DMS53 treated with DMSO at 0.1 percent for 48 hours (cell line): Measurements from ENCODE around the gene C20orf173.
A peak's percentile ranks its signal among the peaks of the same experiment; 100 is the strongest.
"Not testable (repeated sequence)": the region's sequence is repeated elsewhere in the genome, so short reads cannot be mapped to it uniquely, and the experiment has no call there.

Experiments
- DNase-seq: peaks from one replicate; lab custom pipeline; 2025; ENCODE audit not compliant: unreplicated experiment; lab: John Stamatoyannopoulos, UW

Gene C20orf173, protein sequence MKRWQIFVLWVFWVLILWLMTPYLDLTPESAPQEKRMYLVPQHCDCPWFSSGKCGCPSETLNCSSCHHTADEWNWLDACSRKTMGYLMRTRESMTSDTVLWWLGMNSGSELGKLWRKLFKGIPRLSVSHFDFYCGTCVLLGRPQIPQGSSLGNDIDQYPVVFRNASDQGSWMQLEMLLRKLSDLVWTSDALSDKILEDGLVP

GRCh38 chr20:35529552-35529951, at the start of gene C20orf173:
Gene C20orf173, minus strand, starts transcription at chr20:35529652. Its CDS starts 279 bp downstream, at chr20:35529373.
- DNase-seq = no peak

GRCh38 chr20:35579196-35579595, 49.7 kb upstream of the C20orf173 start:
- no peak for DNase-seq

- no peak for DNase-seq
Observed at GRCh38 chr20:35578469-35578868, 49.0 kb upstream of the C20orf173 start.

GRCh38 chr20:35576816-35577215, 47.4 kb upstream of the C20orf173 start:
- no peak for DNase-seq

- peak; percentile 40 for DNase-seq
Observed at GRCh38 chr20:35575958-35576357, 46.5 kb upstream of the C20orf173 start.

DNA sequence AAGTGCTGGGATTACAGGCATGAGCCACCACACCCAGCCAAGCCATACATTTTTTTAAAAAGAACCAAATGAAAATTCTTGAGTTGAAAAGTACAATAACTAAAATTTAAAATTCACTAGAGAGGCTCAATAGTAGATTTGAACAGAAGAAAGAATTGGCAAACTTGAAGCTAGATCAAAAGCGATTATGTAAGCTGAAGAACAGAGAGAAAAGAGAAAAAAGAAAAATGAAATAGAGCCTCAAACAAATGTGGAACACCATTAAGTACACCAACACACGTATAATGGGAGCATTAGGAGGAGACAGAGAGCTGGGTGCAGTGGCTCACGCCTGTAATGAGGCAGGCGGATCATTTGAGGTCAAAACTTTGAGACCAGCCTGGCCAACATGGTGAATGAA, 43.4 kb upstream of the C20orf173 start:
- DNase-seq = no peak

GRCh38 chr20:35571555-35571954, 42.1 kb upstream of the C20orf173 start:
- no peak for DNase-seq

DNA sequence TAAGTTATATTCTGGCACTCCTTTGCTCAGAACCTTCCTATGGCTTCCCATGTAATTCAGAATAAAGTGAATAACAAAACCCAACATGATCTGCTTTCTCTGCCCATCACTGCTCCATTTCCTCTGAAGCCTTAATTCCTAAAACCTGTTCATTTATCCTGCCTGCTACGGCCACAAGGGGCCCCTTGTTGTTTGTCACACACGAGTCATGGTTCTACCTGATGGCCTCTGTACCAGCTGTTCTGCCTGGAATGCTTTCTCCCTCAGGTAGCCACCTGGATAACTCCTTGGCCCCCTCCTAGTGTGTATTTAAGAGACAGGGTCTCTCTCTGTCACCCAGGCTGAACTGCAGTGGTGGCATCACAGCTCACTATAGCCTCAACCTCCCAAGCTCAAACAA, 39.2 kb upstream of the C20orf173 start:
- DNase-seq = peak; percentile 7

- no peak for DNase-seq
Observed at GRCh38 chr20:35564905-35565304, 35.5 kb upstream of the C20orf173 start.

DNA sequence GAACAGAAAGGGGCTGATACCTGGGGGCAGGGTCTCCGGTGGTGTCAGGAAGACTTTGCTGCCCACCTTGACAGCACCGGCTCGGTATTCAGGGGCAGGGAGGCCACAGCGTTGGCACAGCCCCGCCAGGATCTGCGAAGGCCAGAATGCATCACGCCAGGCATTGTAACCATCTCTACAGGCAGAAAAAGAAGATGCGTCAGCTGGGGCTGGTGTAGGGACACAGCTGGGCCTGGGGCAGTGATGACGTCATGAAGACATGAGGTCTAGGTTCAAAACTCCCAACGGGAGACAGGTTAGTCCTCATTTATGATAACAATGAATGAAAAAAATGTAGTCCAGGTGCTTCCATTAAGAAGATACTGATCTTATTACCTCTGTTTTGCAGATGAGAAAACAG, 34.4 kb upstream of the C20orf173 start:
- DNase-seq = no peak

DNA sequence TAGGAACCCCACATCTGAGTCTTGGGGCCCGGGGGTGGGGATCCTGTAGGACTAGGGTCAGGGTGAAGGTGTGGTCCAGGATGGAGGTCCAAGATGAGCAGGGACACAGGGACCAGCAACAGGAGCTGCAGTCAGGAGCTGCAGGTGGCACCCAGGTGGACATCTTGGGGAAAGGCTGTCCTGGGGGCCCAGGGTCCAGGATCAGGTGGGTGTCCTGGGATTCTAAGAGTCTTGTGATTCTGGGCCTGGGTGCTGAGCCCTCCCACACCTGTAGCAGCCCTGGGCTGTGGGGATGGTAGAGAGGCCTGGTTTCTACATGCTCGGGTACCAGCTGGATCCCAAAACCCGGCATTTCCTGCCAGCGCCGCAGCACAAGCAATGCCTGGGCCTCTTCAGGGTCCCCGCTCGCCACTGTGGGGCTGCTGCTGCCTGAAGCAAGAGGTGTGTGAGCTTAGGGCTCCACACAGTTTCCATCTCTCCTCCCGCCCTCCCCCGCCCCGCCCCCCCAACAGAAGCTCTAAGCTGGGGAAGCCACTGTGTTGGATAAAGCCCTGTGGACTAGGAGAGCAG, 33.2 kb upstream of the C20orf173 start:
- no peak for DNase-seq

DNA sequence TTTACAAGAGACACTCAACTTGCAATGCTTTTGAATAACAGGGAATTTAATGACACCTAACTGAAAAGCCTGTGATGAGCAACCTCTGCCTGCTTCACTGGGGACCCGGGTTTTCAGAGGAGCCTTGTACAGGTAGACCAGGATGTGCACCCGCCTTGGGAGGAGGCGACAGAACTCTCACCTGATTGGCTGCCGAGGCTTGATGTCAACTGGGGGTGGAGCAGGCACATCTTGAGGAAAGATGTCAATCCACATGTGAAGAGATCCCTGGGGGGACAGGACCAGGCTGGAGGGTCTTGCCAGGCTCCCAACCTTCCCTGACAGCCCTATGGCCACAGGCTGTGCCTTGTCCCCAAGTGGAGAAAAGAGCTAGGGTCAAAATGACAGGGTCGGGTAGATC, 32.2 kb upstream of the C20orf173 start:
- DNase-seq = no peak

GRCh38 chr20:35561268-35561667, 31.8 kb upstream of the C20orf173 start:
- peak; percentile 80 for DNase-seq

DNA sequence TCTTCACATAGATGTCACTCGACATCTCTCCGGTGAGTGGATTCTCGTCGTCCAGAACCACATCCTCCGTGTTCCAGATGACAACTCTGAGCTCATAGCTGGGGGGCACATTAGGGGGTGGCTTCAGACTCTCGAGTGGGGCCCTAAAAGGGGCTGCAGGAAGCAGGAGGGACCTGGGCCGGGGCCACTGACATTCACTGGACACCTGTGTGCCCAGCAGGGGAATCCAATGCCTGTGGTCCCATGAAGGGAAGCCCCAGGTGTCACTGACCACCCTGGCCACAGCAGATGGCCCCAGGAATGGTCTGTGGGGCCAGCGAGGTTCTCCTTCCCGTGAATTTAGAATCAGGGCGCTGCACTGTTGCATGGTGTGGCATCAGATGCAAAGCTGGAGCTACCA, 31.1 kb upstream of the C20orf173 start:
- DNase-seq = no peak

DNA sequence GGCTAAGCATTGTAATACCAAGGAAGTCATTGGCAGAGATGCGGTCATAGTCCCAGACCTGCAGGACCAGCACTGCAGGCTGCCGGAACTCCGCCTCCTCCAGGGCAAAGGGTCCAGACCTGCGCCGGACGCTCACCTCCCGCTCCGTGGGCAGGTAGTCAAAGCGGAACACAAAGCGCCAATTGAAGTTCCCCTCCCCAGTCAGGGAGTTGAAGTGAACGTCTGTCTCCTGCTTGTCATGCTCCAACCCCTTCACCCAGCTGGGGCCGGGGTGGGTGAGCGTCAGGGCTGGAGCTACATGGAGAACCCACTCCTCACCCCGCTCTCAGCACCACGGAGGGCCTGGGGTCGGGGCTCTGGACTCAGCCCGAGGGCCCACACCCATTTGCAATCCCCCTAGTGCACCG, 30.7 kb upstream of the C20orf173 start:
- DNase-seq = no peak

DNA sequence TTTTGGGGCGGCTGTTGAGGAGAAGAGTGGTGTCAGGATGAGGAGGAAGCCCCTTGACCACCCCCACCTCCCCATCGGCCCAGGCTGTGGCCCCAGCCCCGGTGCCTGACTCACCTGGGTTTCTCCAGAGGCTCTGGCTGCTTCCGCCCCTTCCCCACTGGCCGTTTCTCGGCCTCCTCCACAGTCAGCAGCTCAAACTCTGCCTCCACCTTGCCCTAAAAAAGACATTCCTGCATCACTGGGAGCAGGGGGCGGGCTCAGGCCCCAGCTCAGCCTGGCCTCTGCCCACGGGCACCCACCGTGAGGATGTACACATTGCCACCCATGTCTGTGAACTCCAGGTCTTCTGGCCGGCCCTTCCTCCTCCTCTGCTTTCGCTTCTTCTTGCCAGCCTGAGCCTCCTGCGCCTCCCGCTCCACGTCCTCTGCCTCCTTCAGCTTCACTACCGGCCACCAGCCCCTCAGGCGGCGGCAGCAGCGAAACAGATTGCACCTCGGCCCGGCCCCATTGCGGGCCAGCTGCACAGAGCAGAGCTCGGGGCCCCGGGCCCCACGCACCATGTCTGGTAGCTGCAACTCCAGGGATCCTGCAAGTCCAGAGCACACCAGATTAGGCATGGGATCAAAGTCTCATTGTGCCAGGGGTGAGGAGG, 29.7 kb upstream of the C20orf173 start:
- DNase-seq = no peak

GRCh38 chr20:35558451-35558850, 29.0 kb upstream of the C20orf173 start:
- no peak for DNase-seq

- no peak for DNase-seq
Observed at GRCh38 chr20:35556871-35557270, 27.4 kb upstream of the C20orf173 start.

DNA sequence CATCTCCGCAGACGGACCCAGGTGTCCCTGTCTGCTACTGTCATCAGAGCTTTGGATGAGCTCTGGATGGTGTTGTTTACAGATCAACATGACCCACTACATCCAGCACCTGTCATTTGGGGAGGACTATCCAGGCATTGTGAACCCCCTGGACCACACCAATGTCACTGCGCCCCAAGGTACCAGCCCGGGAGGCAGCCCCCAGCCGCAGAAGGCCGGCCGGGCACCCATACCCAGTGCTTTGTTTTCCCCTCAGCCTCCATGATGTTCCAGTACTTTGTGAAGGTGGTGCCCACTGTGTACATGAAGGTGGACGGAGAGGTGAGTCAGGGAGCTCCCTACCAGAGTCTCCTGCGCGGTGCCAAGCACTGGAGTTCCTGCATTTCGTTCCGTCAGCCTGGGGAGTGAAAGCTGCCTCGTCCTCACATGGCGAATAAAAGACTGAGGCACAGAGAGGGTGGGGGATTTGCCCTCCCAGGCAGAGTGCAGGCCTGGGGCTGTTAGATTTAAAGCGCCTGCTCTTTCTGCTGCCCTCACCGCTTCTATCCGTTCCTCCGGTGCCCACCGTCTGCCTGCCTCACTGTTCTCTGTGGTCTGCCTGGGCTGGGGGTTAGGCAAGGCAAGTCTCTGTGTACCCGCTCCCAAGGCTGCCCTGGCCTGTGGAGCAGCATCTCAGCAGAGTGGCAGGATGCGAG, 26.6 kb upstream of the C20orf173 start:
- DNase-seq = no peak

- DNase-seq = not testable (repeated sequence)
Observed at GRCh38 chr20:35555461-35555860, 26.0 kb upstream of the C20orf173 start.

DNA sequence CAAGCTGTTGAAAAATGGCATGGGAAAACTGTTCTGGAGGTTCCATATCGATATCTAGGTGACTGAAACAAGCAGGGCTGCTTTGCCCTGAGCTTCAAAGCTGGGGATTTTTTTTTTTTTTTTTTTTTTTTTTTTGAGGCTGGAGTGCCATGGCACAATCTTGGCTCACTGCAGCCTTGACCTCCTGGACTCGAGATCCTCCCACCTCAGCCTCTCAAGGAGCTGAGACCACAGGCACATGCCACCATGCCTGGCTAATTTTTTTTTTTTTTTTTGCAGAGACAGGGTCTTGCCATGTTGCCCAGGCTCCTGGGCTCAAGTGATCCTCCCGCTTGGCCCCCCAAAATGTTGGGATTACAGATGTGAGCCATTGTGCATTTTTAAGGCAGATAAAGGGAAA, 23.5 kb upstream of the C20orf173 start:
- no peak for DNase-seq

DNA sequence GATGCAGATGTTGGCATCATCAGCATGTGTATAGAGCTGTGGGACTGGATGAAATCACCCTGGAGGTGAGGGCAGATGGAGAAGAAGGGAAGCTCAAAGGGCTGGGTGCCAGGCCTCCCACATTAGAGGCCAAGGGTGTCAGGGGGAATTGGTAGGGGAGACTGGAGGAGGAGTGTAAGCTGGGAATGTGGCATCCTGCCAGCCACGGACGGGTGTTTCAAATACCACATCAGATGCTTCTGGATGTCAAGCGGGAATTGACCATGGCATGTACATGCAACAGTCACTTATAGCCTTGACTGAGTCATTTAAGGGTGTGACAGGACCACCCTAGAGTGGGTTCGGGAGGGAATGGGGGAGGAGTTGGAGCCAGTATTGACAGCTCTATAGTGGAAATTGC, 22.1 kb upstream of the C20orf173 start:
- no peak for DNase-seq
